Measurements from ENCODE around the gene RTCA. TPM values are rescaled to one million over a fixed set of nuclear protein-coding genes. Genes with fewer than 3 reads are reported as not detected.

Gene RTCA
- total RNA-seq, 6 experiments from 2014 or later = 47.4 to 55.7 (median 53.2) TPM

DNA sequence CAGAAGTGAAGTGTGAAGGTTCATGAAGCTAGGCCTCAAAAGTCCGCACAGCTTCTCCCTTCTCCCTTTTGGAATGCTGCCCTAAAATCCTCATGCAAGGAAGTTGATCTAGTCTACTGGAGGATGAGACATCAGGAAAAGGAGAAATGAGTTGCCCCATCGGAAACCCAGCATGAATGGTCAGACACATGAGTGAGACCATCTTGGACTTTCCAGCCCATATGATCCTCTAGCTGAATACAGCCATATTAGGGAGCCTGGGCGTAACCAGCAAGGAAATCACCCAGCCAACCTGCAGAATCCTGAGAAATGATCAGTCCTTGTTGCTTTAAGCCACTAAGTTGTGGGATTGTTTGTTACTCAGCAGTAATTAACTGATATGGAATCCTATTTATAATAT, 28.9 kb upstream of the RTCA start:
- Mint-ChIP-seq H3K27ac (no peak overlapping the region), H3K36me3 (ENCODE audit: low read depth) (peaks cover 28% of the 10 kb centered on the region), H3K9me3 (no peaks in the 10 kb centered on the region), H3K27me3 (ENCODE audit: insufficient read depth) (peaks cover 2% of the 10 kb centered on the region; the same call in 1 of the 2 replicates), H3K4me3 (no peak overlapping the region), H3K4me1 (ENCODE audit: low read depth) (no peaks in the 10 kb centered on the region)
- DNase-seq = no peak
- TF ChIP-seq, protein P1, sequence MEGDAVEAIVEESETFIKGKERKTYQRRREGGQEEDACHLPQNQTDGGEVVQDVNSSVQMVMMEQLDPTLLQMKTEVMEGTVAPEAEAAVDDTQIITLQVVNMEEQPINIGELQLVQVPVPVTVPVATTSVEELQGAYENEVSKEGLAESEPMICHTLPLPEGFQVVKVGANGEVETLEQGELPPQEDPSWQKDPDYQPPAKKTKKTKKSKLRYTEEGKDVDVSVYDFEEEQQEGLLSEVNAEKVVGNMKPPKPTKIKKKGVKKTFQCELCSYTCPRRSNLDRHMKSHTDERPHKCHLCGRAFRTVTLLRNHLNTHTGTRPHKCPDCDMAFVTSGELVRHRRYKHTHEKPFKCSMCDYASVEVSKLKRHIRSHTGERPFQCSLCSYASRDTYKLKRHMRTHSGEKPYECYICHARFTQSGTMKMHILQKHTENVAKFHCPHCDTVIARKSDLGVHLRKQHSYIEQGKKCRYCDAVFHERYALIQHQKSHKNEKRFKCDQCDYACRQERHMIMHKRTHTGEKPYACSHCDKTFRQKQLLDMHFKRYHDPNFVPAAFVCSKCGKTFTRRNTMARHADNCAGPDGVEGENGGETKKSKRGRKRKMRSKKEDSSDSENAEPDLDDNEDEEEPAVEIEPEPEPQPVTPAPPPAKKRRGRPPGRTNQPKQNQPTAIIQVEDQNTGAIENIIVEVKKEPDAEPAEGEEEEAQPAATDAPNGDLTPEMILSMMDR (IDR thresholded peaks at IDR 0.05) = no peak

DNA sequence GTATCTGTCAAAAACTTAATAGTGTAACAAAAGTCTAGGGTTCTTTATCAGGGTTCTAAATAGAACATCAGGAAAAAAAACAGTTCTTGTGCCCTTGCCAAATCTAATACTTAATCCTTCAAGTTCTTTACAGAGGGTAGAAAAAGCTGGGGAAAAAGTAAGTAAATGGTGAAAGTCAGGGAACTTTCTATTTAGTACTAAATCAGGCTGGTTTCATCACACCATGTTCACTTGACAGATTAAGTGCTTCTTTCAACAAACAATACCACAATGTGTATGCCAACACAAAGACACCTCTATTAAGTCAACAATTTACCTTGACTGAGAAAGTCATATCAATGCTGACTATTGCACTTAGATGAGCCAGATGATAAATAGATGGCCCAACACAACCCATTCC, 26.1 kb upstream of the RTCA start:
- TF ChIP-seq, protein P1 (IDR thresholded peaks at IDR 0.05) = no peak
- H3K9me3 Mint-ChIP-seq = no peaks in the 10 kb centered on the region
- no peak overlapping the region for H3K4me3 Mint-ChIP-seq
- DNase-seq = no peak
- no peaks in the 10 kb centered on the region for H3K4me1 Mint-ChIP-seq (ENCODE audit: low read depth)
- no peak overlapping the region for H3K27ac Mint-ChIP-seq
- H3K27me3 Mint-ChIP-seq (ENCODE audit: insufficient read depth) = peaks cover 2% of the 10 kb centered on the region; the same call in 1 of the 2 replicates
- peaks cover 9% of the 10 kb centered on the region; the same call in 1 of the 2 replicates for H3K36me3 Mint-ChIP-seq (ENCODE audit: low read depth)

DNA sequence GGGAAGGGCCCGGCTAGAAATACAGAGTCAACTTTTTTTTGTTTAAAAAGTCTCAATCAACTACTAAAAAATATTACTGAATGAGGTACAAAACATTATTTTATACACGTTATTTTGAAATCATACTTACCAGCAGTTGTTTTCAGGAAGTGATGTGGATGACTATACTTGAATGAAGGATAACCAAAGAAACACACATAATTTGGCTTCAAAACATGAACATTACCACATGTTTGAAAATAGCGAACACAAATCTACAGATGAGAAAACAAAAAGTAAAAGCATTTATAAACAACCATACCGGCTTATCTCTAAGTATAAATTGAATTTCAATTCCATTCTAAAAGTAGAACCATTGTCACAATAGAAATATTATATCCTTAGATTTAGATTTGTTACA, 25.4 kb upstream of the RTCA start:
- Mint-ChIP-seq H3K27ac (no peak overlapping the region), H3K27me3 (ENCODE audit: insufficient read depth) (peaks cover 2% of the 10 kb centered on the region; the same call in 1 of the 2 replicates), H3K4me1 (ENCODE audit: low read depth) (no peaks in the 10 kb centered on the region), H3K4me3 (no peak overlapping the region), H3K9me3 (no peaks in the 10 kb centered on the region), H3K36me3 (ENCODE audit: low read depth) (peaks cover 9% of the 10 kb centered on the region; the same call in 1 of the 2 replicates)
- TF ChIP-seq, protein P1 (IDR thresholded peaks at IDR 0.05) = no peak
- DNase-seq = no peak

- Mint-ChIP-seq H3K4me1 (ENCODE audit: low read depth) (peaks cover 10% of the 10 kb centered on the region), H3K27ac (no peak overlapping the region), H3K4me3 (no peak overlapping the region), H3K27me3 (ENCODE audit: insufficient read depth) (no peaks in the 10 kb centered on the region), H3K36me3 (ENCODE audit: low read depth) (no peaks in the 10 kb centered on the region), H3K9me3 (no peaks in the 10 kb centered on the region)
- DNase-seq = no peak
- TF ChIP-seq, protein P1 (IDR thresholded peaks at IDR 0.05) = no peak
These were observed 19.3 kb upstream of the RTCA start for GRCh38 chr1:100246738-100247137.

DNA sequence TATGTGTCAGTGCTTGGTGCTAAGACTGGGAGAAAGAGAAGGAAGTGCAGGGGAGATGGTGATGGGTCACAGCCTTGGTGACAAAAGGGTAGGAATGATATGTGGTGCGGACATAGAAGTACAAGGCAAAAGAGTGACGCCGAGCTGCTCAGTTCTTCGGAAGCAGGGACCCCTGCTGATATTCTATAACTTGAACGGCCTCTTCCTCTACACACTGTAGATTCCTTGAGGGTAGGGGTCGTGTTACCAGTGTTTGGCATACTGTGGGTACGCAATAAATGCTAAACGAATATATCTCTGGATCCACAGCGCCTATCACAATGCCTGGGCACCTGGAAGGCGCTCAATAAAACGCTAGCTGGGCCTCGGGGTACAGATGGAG, 16.9 kb upstream of the RTCA start:
- H3K27me3 Mint-ChIP-seq (ENCODE audit: insufficient read depth) = peaks cover 6% of the 10 kb centered on the region; the same call in 1 of the 2 replicates
- H3K4me1 Mint-ChIP-seq (ENCODE audit: low read depth) = peaks cover 10% of the 10 kb centered on the region
- TF ChIP-seq, protein P1 (IDR thresholded peaks at IDR 0.05) = no peak
- no peak for DNase-seq
- H3K27ac Mint-ChIP-seq = no peak overlapping the region
- no peaks in the 10 kb centered on the region for H3K36me3 Mint-ChIP-seq (ENCODE audit: low read depth)
- H3K9me3 Mint-ChIP-seq = no peaks in the 10 kb centered on the region
- H3K4me3 Mint-ChIP-seq = no peak overlapping the region

Measured in HFFc6 (cell line).